ENCODE data around the gene CEP112. TPM values are rescaled to one million over a fixed set of nuclear protein-coding genes. Genes with fewer than 3 reads are reported as not detected.
A peak's percentile ranks its signal among the peaks of the same experiment; 100 is the strongest.

Gene CEP112
- total and polyA plus RNA-seq, 2 of the 13 experiments (the other 11 are each of a cell fraction or from before 2014, with no cell fraction given): 1.2 to 3.4 TPM

DNA sequence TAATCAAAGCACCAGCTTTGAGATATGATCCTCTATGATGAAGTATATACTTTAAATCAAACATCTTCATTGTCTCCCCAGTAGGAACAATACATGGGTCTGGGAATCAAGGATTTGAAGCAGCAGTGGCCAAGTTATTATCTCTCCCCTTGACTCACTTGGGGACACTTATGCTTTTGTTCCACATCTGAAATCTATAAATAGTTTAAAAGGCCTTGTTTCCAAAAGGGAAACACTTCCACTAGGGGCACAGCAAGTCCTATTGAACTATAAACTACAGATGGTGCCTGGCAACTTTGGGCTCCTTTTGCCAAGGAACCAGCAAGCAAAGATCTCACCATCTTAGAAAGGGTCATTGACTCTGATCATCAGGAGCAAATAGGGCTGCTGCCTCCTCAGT, 16.0 kb upstream of the CEP112 start:
- H3K9ac ChIP-seq (ENCODE audit: insufficient read depth, low read depth, low read length): no peak overlapping the region
- H3K36me3 ChIP-seq (replicated peaks in 1 of 2; ENCODE audit: control insufficient read depth in 1 of 2, insufficient read depth in 2 of 2, low read length in 2 of 2): peaks cover 0 to 10% of the 10 kb centered on the region in 2 experiments; a peak in 3 of 5 replicates
- H3K27me3 ChIP-seq (ENCODE audit: control insufficient read depth in 1 of 2, insufficient read depth in 2 of 2, low read length in 2 of 2): no peaks in the 10 kb centered on the region
- in situ Hi-C loops (cut with HindIII; ENCODE audit: extremely low pct_ligation_motif_present, low pct_unique_long_range_greater_than_20kb) (no loop called here), intact Hi-C loops (cut with micrococcal nuclease; ENCODE audit: unreplicated experiment) (no loop called here)
- no peak overlapping the region for H2AFZ ChIP-seq (ENCODE audit: low read length)
- ChIA-PET POLR2A (interaction anchor here (0.7 kb wide), 1 partner anchor 13 kb away, joined by 3 read pairs; no protein-coding TSS in a partner anchor), CTCF (ENCODE audit: low intra/inter-chr PET ratio, low total read pairs) (no interaction called here)
- FAIRE-seq (no peak), DNase-seq (ENCODE audit: low spot score) (no peak), ATAC-seq (peak; percentile 5)
- H3K27ac ChIP-seq (ENCODE audit: extremely low read length, insufficient read depth, low read length): no peak overlapping the region
- TF ChIP-seq ZFP37 (CRISPR knock-in tag; IDR thresholded peaks at IDR 0.05; ENCODE audit: borderline replicate concordance) (no peak), RARA (CRISPR knock-in tag; IDR thresholded peaks at IDR 0.05) (no peak), CEBPB (IDR thresholded peaks at IDR 0.05; ENCODE audit: borderline replicate concordance, low read depth, low read length) (no peak), TCF12 (IDR thresholded peaks at IDR 0.05) (no peak), TCF12 (CRISPR knock-in tag; IDR thresholded peaks at IDR 0.05) (no peak), ISX (CRISPR knock-in tag; conservative IDR thresholded peaks at IDR 0.05) (no peak)
- TF ChIP-seq, protein P1, sequence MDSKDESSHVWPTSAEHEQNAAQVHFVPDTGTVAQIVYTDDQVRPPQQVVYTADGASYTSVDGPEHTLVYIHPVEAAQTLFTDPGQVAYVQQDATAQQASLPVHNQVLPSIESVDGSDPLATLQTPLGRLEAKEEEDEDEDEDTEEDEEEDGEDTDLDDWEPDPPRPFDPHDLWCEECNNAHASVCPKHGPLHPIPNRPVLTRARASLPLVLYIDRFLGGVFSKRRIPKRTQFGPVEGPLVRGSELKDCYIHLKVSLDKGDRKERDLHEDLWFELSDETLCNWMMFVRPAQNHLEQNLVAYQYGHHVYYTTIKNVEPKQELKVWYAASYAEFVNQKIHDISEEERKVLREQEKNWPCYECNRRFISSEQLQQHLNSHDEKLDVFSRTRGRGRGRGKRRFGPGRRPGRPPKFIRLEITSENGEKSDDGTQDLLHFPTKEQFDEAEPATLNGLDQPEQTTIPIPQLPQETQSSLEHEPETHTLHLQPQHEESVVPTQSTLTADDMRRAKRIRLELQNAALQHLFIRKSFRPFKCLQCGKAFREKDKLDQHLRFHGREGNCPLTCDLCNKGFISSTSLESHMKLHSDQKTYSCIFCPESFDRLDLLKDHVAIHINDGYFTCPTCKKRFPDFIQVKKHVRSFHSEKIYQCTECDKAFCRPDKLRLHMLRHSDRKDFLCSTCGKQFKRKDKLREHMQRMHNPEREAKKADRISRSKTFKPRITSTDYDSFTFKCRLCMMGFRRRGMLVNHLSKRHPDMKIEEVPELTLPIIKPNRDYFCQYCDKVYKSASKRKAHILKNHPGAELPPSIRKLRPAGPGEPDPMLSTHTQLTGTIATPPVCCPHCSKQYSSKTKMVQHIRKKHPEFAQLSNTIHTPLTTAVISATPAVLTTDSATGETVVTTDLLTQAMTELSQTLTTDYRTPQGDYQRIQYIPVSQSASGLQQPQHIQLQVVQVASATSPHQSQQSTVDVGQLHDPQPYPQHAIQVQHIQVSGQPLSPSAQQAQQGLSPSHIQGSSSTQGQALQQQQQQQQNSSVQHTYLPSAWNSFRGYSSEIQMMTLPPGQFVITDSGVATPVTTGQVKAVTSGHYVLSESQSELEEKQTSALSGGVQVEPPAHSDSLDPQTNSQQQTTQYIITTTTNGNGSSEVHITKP (CRISPR knock-in tag; IDR thresholded peaks at IDR 0.05; ENCODE audit: low read depth): no peak
- no peak overlapping the region for H3K4me2 ChIP-seq (ENCODE audit: low read depth, low read length)
- H3K4me3 ChIP-seq (replicated peaks in 1 of 3; ENCODE audit: insufficient read depth in 1 of 3, low read depth in 2 of 3, low read length in 3 of 3): no peak overlapping the region
- H3K79me2 ChIP-seq (ENCODE audit: insufficient read depth, low read length): no peaks in the 10 kb centered on the region
- BruUV-seq (replicated peaks): no TSS peak
- peaks cover 4% of the 10 kb centered on the region for H4K20me1 ChIP-seq (ENCODE audit: insufficient read depth, low read length)
- peaks cover 11% of the 10 kb centered on the region; the same call in 1 of the 2 replicates for H3K9me3 ChIP-seq (ENCODE audit: low read length)
- H3K4me1 ChIP-seq (ENCODE audit: insufficient read depth, low read length): peaks cover 11% of the 10 kb centered on the region

All from HepG2 (cell line).